K562 (cell line): Measurements from ENCODE around the gene MCM9. TPM values are rescaled to one million over a fixed set of nuclear protein-coding genes. Genes with fewer than 3 reads are reported as not detected.

Experiments used
- AFF1 ChIP-seq, 2 experiments: fragments of 450-650 bp; IDR thresholded peaks; 2 replicates each; pipeline ENCODE4 v1.6.1; 2018; ENCODE audit warnings: mild to moderate bottlenecking in 2 of 2, low read depth in 1 of 2; ENCODE audit not compliant: partially characterized antibody in 2 of 2
- E4F1 ChIP-seq: fragments of 250-450 bp; sonication (Bioruptor Pico); IDR thresholded peaks from 2 replicates; pipeline ENCODE4 v1.5.0; 2021; ENCODE audit warnings: mild to moderate bottlenecking, borderline replicate concordance
- ETS1 ChIP-seq: conservative IDR thresholded peaks from 2 replicates; pipeline ENCODE4 v1.6.1; 2011; ENCODE audit warnings: low read depth, mild to moderate bottlenecking, low read length; ENCODE audit not compliant: control insufficient read depth
- GMEB1 ChIP-seq: fragments of 250-450 bp; sonication (Bioruptor Pico); IDR thresholded peaks from 2 replicates; pipeline ENCODE4 v1.4.0; 2020; ENCODE audit warnings: mild to moderate bottlenecking
- HDAC6 ChIP-seq: IDR thresholded peaks from 2 replicates; pipeline ENCODE4 v1.6.1; 2012; ENCODE audit warnings: low read depth, mild to moderate bottlenecking, control low read depth, inconsistent platforms, low read length, moderate library complexity
- JUN ChIP-seq, 2 experiments: sonication (generic) in 1 of 2; formaldehyde crosslinking in 1 of 2; IDR thresholded peaks; 2 replicates each; pipeline versions ENCODE4 v1.6.1 to v1.8.0; 2012 to 2022; ENCODE audit warnings: borderline replicate concordance in 2 of 2, mild to moderate bottlenecking in 2 of 2, improper control_type of control experiment in 1 of 2, low read depth in 1 of 2, low read length in 1 of 2, missing genetic modification reagents in 1 of 2
- KAT8 ChIP-seq: fragments of 450-650 bp; IDR thresholded peaks from 2 replicates; pipeline ENCODE4 v1.6.1; 2016; ENCODE audit warnings: low read depth, mild to moderate bottlenecking
- MBD2 ChIP-seq: sonication (generic); IDR thresholded peaks from 2 replicates; pipeline ENCODE4 v1.6.1; 2016; ENCODE audit warnings: low read depth, borderline replicate concordance
- POLR2H ChIP-seq: IDR thresholded peaks from 2 replicates; pipeline ENCODE4 v1.6.1; 2016; ENCODE audit warnings: missing genetic modification characterization, low read depth, mild to moderate bottlenecking, control low read depth, missing compliant biosample characterization, moderate library complexity
- TAF1 ChIP-seq: IDR thresholded peaks from 2 replicates; pipeline ENCODE4 v1.6.1; 2011; ENCODE audit warnings: mild to moderate bottlenecking, low read length, moderate library complexity; ENCODE audit not compliant: insufficient read depth, control insufficient read depth, severe bottlenecking; ENCODE audit errors: extremely low read depth
- ZNF639 ChIP-seq, 2 experiments: fragments of 200-800 bp in 1 of 2; sonication (Bioruptor generic) in 1 of 2; sonication (generic) in 1 of 2; formaldehyde crosslinking in 1 of 2; IDR thresholded peaks in 1 of 2; conservative IDR thresholded peaks in 1 of 2; 2 replicates each; pipeline versions ENCODE4 v1.5.0 to v1.6.1; 2016 to 2020; ENCODE audit warnings: missing compliant biosample characterization in 1 of 2, missing genetic modification characterization in 1 of 2, missing genetic modification reagents in 1 of 2
- ZNF75A ChIP-seq: fragments of 450-650 bp; formaldehyde crosslinking; IDR thresholded peaks from 2 replicates; pipeline ENCODE4 v1.4.0; 2020; ENCODE audit warnings: mild to moderate bottlenecking
- polyA plus RNA-seq, 8 experiments: library from polyadenylated mRNA; depleted of rRNA in 4 of 8; stranded (reverse) in 5 of 8; unstranded in 3 of 8; fragments of >200 nt; fragmentation: Nextera tagmentation in 2 of 8; fragmentation: Illumina TruSeq in 1 of 8; extraction: Ambion mirVana in 2 of 8; extraction: Trizol in 1 of 8; gene quantifications; 2 replicates each; pipeline versions ENCODE4 v1.2.1 to v1.2.3, GENCODE V29; 2011 to 2014; ENCODE audit warnings: inconsistent platforms in 1 of 8, missing spikeins in 1 of 8
- total RNA-seq, 7 experiments: library from RNA; depleted of rRNA in 6 of 7; stranded (reverse); fragments of >200 nt in 6 of 7; fragmentation: Illumina TruSeq in 2 of 7; extraction: Trizol in 2 of 7; gene quantifications; 2 replicates each; pipeline versions ENCODE4 v1.2.1 to v1.2.3, GENCODE V29; 2011 to 2021; ENCODE audit warnings: low replicate concordance in 1 of 7

MCM9 gene
- total and polyA plus RNA-seq, 9 of the 15 experiments (the other 6 are each of a cell fraction or from before 2014, with no cell fraction given), result 4.8 to 16.7 (median 11.6) TPM

GRCh38 chr6:118934461-118935330, at the start of gene MCM9 (continued):
- TF ChIP-seq AFF1 (IDR thresholded peaks at IDR 0.05; ENCODE audit: low read depth in 1 of 2, partially characterized antibody in 2 of 2) (peak in 1 of 2 experiments; percentile 31), KAT8 (0 out of 2 replicates have a peak, but pooled peaks have one; percentile 32), ZNF639 (CRISPR knock-in tag; conservative IDR thresholded peaks at IDR 0.05 in 1 of 2, IDR thresholded peaks at IDR 0.05 in 1 of 2) (peak in 1 of 2 experiments; percentile 84; a peak in 2 of 4 replicates), POLR2H (peak; percentile 61), JUN (IDR thresholded peaks at IDR 0.05; ENCODE audit: borderline replicate concordance, low read depth, low read length) (peak; percentile 34; the same call in 1 of the 2 replicates), JUN (CRISPR knock-in tag; IDR thresholded peaks at IDR 0.05; ENCODE audit: borderline replicate concordance) (0 out of 2 replicates have a peak, but pooled peaks have one; percentile 69), ZNF75A (CRISPR knock-in tag) (no peak), E4F1 (CRISPR knock-in tag) (no peak), HDAC6 (no peak), TAF1 (peak; percentile 37), MBD2 (0 out of 2 replicates have a peak, but pooled peaks have one; percentile 16), ETS1 (0 out of 2 replicates have a peak, but pooled peaks have one; percentile 52), GMEB1 (peak; percentile 41; the same call in 1 of the 2 replicates)
